NCI-H748 treated with DMSO at 0.1 percent for 48 hours (cell line): ENCODE measurements around the gene ATP6V1F.

Experiments used
- DNase-seq: peaks from one replicate; lab custom pipeline; 2025; lab: John Stamatoyannopoulos, UW

Gene ATP6V1F

GRCh38 chr7:128868624-128869137 lies 6.0 kb downstream of the ATP6V1F start:
- no peak for DNase-seq

GRCh38 chr7:128869138-128869943 lies 6.7 kb downstream of the ATP6V1F start:
- peak; percentile 53 for DNase-seq

- no peak for DNase-seq
These were observed 7.3 kb downstream of the ATP6V1F start for GRCh38 chr7:128869944-128870285.

DNA sequence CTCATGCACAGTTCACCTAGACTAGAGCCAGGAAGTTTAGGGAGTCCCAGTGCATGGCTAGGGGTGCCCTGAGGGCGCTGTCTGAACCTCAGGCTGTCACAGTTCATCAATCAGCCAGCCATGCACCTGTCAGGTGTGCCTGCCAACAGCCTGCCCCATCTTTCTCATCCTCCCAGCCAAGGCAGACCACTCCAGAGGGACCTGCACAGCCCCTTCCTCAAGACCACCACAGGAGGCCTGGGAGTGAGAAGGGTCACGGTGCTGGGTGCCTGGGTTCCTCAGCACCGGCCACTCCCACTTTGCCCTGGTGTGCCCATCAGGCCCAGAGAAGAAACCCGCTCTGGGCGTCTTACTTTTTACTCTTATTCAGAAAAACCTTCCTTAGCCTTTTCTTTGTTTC lies 8.4 kb downstream of the ATP6V1F start:
- DNase-seq = no peak

DNA sequence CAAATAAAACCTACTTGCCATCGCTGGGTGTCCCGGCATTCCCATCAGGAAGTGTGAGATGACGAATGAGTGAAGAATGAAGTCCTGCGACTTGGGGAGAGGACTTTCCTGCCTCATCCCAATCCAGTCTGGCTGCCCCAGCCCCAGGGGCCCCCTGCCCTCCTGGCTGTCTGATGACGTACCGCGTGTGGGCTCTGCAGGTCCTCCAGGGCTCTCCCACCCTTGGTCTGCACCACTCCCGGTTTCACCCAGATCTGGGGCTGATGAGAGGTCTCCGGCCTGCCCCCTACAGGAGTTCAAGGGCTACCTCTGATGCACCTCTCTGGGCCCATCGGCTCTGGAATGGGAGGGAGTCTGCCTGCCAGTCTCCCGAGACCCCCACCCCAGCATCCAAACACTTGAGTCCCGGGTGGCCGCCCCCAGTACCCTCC lies 9.8 kb downstream of the ATP6V1F start:
- DNase-seq = no peak

DNA sequence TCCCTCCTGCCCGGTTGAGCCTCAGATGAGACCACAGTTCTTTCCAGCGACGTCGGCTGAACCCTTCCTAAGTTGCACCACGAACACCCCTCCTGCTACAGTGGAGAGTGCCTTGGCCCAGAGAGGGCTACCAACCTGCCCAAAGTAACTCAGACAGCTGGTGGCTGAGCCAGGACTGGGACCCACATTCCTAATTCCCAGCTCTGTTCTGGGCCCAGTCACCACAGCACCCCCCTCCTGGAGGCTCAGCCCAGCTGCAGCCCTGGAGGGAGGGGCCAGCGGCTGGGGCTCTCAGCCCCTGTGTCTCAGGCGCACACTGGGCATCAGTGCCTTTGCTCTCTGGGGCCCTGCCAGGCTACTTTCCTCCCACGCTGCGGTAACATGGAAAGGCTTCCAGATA lies 10.6 kb downstream of the ATP6V1F start:
- no peak for DNase-seq

DNA sequence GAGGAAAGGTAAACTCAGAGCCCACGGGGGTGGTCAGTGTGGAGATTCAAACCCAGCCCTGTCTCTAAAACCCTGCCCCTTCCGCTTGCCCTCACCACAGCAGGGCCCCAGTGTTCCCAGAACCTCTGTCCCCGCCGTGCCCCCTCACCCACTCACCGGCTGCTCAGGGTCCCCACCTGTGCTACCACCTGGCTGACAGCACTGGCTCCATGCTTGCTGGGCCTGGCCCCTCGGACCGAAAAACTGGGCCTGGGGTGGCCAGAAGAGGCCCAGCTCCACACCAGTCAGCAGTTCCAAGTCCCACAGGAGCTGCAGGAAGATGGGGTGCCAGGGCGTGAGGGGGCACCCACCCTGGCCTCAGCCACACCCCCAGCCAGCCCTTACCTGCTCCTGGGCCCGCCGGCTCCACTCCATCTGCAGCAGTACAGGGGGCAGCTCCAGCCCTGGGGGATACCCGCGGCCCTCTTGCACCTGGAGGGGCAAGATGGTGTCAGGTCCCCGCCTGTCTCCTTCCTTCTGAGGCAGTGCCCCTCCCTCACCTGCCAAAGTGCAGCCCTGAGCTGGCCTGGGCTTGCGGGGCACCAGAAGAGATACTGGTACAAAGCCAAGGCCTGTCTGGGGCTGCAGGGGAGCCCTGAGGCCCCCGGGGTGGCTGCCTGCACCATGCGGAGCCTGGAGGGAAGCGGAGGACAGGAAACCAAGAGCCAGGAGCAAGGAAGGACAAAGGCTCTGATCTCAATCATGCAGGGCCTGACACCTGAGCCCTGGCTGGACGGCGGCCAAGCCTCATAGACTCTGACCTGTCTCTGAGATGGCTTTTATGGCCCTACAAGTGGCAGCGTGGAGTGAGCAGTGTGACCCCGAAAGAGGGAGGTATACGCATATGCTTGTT lies 11.7 kb downstream of the ATP6V1F start:
- DNase-seq = no peak

DNA sequence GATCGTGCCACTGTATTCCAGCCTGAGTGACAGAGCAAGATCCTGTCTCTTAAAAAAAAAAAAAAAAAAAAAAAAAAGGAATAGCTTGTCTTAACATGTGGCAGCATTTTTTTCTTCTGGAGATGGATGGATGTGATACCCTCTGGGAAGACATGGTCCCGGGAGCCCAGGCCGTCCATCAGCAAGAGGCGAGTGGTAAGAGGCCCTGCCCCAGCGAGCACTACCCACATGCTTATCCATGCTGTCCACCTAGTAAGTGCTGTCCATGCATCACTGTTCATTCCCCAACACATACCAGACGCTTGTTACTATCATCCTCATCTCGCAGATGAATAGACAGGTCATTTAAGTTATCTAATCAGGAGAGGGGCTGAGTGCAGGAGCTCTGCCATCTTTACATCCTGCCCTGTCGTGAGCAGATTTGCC lies 12.9 kb downstream of the ATP6V1F start:
- DNase-seq = no peak

DNA sequence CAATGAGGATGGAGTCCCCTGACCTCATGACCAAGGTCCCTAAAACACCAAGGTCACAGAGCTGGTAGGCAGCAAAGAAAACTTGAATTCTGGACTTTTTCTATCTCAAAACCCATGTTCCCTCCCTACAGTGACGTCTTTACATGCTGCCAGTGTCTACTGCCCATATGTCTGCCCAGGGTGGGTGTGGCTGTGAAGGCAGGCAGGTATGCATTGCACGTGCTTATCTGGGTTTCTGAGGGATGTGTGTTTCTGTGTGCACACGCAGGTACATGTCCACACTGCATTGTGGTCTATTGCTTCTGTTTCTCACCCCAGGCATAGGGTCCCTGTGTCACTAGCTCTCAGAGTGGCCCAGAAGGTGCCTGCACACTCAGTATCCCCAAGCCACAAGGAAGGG lies 13.5 kb downstream of the ATP6V1F start:
- DNase-seq = no peak

DNA sequence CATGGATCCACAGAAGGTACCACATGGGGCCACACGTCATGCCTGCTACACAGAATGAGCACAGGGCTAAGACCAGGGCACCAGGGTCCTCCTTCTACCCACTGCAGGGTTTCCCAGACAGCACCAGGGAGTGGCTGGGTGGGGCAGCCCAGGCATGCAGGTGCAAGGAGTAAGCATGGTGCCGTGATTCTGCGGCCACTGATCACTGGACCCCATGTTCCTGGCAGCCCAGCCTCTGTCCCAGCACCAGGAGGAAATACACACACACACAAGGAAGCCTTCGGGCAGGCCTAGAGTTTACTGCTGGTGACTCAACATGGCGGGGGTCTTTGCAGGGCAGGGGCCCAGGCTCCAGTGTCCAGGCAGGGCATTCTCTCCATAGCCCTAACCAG lies 13.9 kb downstream of the ATP6V1F start:
- DNase-seq = no peak

GRCh38 chr7:128876978-128877755 lies 14.5 kb downstream of the ATP6V1F start:
- no peak for DNase-seq

DNA sequence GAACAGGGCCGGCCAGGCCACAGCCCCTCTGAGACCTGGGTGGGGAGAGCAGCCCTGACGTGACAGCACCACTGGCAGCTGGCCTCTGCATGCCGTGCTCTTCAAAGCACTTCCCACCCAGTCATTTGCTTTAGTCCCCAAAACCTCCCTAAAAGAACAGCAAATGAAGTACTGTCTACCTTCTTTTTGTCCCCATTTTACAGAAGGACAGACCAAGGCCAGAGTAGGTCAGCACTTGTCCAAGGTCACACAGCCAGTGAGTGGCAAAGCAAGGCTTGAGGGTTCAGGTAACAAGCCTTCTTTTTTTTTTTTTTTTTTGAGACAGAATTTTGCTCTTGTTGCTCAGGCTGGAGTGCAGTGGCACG lies 15.1 kb downstream of the ATP6V1F start:
- DNase-seq = no peak

GRCh38 chr7:128878226-128879105 lies 15.8 kb downstream of the ATP6V1F start:
- no peak for DNase-seq

- no peak for DNase-seq
These were observed 16.8 kb downstream of the ATP6V1F start for GRCh38 chr7:128879461-128879938.

GRCh38 chr7:128879939-128880746 lies 17.5 kb downstream of the ATP6V1F start:
- peak; percentile 26 for DNase-seq

GRCh38 chr7:128880791-128881457 lies 18.3 kb downstream of the ATP6V1F start:
- DNase-seq = no peak

GRCh38 chr7:128881458-128882125 lies 18.9 kb downstream of the ATP6V1F start:
- no peak for DNase-seq

GRCh38 chr7:128882134-128882533 lies 19.5 kb downstream of the ATP6V1F start:
- DNase-seq = no peak
